DOHH2 (cell line): ENCODE results near the gene LRG1.

Source experiments
- H3F3A ChIP-seq: fragments of 200-600 bp; sonication (generic), shearing (Covaris generic); 2 replicates; pipeline ENCODE4 v1.6.0; 2016; ENCODE audit warnings: antibody characterized with exemption, mild to moderate bottlenecking; ENCODE audit not compliant: control insufficient read depth, insufficient read depth
- H3K27ac ChIP-seq: fragments of 200-600 bp; sonication (generic); 2 replicates; pipeline ENCODE4 v1.5.1; 2014; ENCODE audit warnings: low read depth, mild to moderate bottlenecking, low read length, moderate library complexity
- H3K27me3 ChIP-seq: fragments of 200-600 bp; sonication (generic); 2 replicates; pipeline ENCODE4 v1.6.1; 2014; ENCODE audit warnings: mild to moderate bottlenecking, low read length, mixed read lengths; ENCODE audit not compliant: control insufficient read depth
- H3K36me3 ChIP-seq: fragments of 200-600 bp; sonication (generic); 2 replicates; pipeline ENCODE4 v1.6.1; 2014; ENCODE audit warnings: mild to moderate bottlenecking, low read length, moderate library complexity, mixed read lengths; ENCODE audit not compliant: control insufficient read depth
- H3K4me1 ChIP-seq: fragments of 200-600 bp; sonication (generic); 2 replicates; pipeline ENCODE4 v1.6.1; 2014; ENCODE audit warnings: mild to moderate bottlenecking, low read length, mixed read lengths; ENCODE audit not compliant: control insufficient read depth
- H3K4me2 ChIP-seq: fragments of 200-600 bp; sonication (generic); 2 replicates; pipeline ENCODE4 v1.6.0; 2014; ENCODE audit warnings: mild to moderate bottlenecking, low read length, moderate library complexity
- H3K4me3 ChIP-seq: fragments of 200-600 bp; sonication (generic); 2 replicates; pipeline ENCODE4 v1.5.1; 2014; ENCODE audit warnings: mild to moderate bottlenecking, low read length, mixed read lengths
- H3K79me2 ChIP-seq: fragments of 200-600 bp; sonication (generic); 2 replicates; pipeline ENCODE4 v1.6.1; 2014; ENCODE audit warnings: mild to moderate bottlenecking, low read length, mixed read lengths; ENCODE audit not compliant: control insufficient read depth
- H3K9me2 ChIP-seq: fragments of 200-600 bp; sonication (generic); replicated peaks from 2 replicates; pipeline ENCODE4 v1.6.1; 2014; ENCODE audit warnings: mild to moderate bottlenecking, low read length, mixed read lengths; ENCODE audit not compliant: control insufficient read depth
- H3K9me3 ChIP-seq: fragments of 200-600 bp; sonication (generic); 2 replicates; pipeline ENCODE4 v1.6.1; 2014; ENCODE audit warnings: antibody characterized with exemption, low read length, mixed read lengths; ENCODE audit not compliant: control insufficient read depth, insufficient read depth
- H4K20me1 ChIP-seq: fragments of 200-600 bp; sonication (generic); 2 replicates; pipeline ENCODE4 v1.6.0; 2014; ENCODE audit warnings: low read depth, mild to moderate bottlenecking, antibody characterized with exemption, low read length, moderate library complexity; ENCODE audit not compliant: control insufficient read depth, insufficient read depth
- EZH2phosphoT487 ChIP-seq: fragments of 200-600 bp; sonication (generic); IDR thresholded peaks from 2 replicates; pipeline ENCODE4 v1.6.1; 2017; ENCODE audit warnings: borderline replicate concordance, mild to moderate bottlenecking, antibody characterized with exemption, low read length, moderate library complexity, mixed read lengths
- TF ChIP-seq, protein P1 (sequence below): fragments of 200-600 bp; sonication (generic); IDR thresholded peaks from one replicate; pipeline ENCODE4 v1.5.1; 2014; ENCODE audit warnings: antibody characterized with exemption, mild to moderate bottlenecking, low read depth, low read length; ENCODE audit not compliant: poor library complexity, severe bottlenecking

The LRG1 gene

GRCh38 chr19:4493929-4494690 lies 45.7 kb downstream of the LRG1 start:
- Histone ChIP-seq H3K79me2 (no peaks in the 10 kb centered on the region), H4K20me1 (no peaks in the 10 kb centered on the region)

DNA sequence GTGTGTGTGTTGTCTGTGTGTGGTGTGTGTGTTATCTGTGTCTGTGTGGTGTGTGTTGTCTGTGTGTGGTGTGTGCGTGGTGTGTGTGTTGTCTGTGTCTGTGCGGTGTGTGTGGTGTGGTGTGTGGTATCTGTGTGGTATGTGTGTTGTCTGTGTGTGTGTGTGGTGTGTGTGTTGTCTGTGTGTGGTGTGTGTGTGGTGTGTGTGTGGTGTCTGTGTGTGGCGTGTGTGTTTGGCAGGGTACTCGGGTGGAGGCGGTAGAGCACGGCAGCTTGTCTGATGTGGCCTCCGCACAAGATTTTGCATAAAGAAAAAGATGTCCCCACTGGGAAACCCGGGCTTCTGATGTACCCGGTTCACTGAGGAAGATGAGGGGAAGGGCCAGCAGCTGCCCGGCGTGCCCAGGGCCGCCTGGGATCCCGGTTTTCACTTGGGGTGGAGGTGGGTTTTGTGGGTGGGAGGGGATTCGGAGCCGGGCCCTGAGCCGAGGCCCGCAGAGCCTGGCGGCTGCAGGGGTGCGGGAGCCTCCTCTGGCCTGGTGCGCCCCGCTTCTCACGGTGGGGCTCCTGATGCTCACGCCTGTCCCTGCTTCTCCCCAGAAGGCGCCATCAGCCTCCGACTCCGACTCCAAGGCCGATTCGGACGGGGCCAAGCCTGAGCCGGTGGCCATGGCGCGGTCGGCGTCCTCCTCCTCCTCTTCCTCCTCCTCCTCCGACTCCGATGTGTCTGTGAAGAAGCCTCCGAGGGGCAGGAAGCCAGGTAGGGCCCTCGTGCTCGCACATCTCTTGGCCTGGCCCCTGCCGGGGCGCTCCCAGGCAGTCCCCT lies 46.5 kb downstream of the LRG1 start:
- Histone ChIP-seq H4K20me1 (no peaks in the 10 kb centered on the region), H3K4me2 (no peak overlapping the region), H3K4me3 (no peak overlapping the region), H3K27me3 (no peaks in the 10 kb centered on the region), H3K27ac (no peak overlapping the region), H3K4me1 (no peaks in the 10 kb centered on the region), H3F3A (no peaks in the 10 kb centered on the region), H3K9me3 (no peaks in the 10 kb centered on the region), H3K36me3 (peaks cover 44% of the 10 kb centered on the region), H3K9me2 (no peaks in the 10 kb centered on the region), H3K79me2 (no peaks in the 10 kb centered on the region)
- TF ChIP-seq, protein P1, sequence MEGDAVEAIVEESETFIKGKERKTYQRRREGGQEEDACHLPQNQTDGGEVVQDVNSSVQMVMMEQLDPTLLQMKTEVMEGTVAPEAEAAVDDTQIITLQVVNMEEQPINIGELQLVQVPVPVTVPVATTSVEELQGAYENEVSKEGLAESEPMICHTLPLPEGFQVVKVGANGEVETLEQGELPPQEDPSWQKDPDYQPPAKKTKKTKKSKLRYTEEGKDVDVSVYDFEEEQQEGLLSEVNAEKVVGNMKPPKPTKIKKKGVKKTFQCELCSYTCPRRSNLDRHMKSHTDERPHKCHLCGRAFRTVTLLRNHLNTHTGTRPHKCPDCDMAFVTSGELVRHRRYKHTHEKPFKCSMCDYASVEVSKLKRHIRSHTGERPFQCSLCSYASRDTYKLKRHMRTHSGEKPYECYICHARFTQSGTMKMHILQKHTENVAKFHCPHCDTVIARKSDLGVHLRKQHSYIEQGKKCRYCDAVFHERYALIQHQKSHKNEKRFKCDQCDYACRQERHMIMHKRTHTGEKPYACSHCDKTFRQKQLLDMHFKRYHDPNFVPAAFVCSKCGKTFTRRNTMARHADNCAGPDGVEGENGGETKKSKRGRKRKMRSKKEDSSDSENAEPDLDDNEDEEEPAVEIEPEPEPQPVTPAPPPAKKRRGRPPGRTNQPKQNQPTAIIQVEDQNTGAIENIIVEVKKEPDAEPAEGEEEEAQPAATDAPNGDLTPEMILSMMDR = no peak
- TF ChIP-seq EZH2phosphoT487 = no peak

More at GRCh38 chr19:4493929-4494690, 45.7 kb downstream of the LRG1 start:
- no peaks in the 10 kb centered on the region for H3K27me3 ChIP-seq
- TF ChIP-seq, protein P1 = no peak
- no peak for TF ChIP-seq EZH2phosphoT487
- peaks cover 44% of the 10 kb centered on the region for H3K36me3 ChIP-seq
- no peak overlapping the region for H3K27ac ChIP-seq
- no peaks in the 10 kb centered on the region for H3K4me1 ChIP-seq
- no peaks in the 10 kb centered on the region for H3F3A ChIP-seq
- H3K4me2 ChIP-seq = no peak overlapping the region
- no peak overlapping the region for H3K4me3 ChIP-seq
- H3K9me3 ChIP-seq = no peaks in the 10 kb centered on the region
- H3K9me2 ChIP-seq = no peaks in the 10 kb centered on the region

DNA sequence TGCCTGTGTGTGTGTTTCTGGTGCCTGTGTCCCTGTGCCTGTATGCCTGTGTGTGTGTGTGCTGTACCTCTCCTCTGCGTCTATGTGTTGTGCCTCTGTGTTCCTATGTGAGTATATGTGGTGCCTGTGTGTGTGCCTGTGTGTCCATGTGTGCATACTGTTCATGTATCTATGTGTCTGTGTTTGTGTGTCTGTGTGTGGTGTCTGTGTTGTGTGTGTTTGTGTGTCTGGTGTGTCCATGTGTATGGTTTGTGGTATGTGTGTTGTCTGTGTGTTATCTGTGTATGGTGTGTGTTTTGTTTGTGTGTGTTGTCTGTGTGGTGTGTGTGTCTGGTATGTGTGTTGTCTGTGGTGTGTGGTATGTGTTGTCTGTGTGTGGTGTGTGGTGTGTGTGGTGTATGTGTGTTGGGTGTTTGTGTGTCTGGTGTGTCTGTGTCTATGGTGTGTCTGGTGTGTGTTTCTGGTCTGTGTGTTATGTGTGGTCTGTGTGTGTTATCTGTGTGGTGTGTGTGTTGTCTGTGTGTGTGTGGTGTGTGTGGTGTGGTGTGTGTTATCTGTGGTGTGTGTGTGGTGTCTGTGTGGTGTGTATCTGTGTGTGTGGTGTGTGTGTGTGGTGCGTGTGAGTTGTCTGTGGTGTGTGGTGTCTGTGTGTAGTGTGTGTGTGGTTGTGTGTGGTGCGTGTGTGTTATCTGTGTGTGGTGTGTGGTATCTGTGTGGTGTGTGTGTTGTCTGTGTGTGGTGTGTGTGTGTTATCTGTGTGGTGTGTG lies 47.3 kb downstream of the LRG1 start:
- no peaks in the 10 kb centered on the region for H3K79me2 ChIP-seq
- no peaks in the 10 kb centered on the region for H3K9me2 ChIP-seq
- H3K36me3 ChIP-seq = peaks cover 40% of the 10 kb centered on the region

More for the DNA sequence above, 47.3 kb downstream of the LRG1 start:
- Histone ChIP-seq H3K4me3 (no peak overlapping the region), H3K27ac (no peak overlapping the region), H3F3A (no peaks in the 10 kb centered on the region), H3K4me2 (no peak overlapping the region), H3K4me1 (no peaks in the 10 kb centered on the region), H4K20me1 (no peaks in the 10 kb centered on the region), H3K9me3 (no peaks in the 10 kb centered on the region), H3K27me3 (no peaks in the 10 kb centered on the region)
- no peak for TF ChIP-seq EZH2phosphoT487
- TF ChIP-seq, protein P1 = no peak
